Lung (tissue), 12 donors: ENCODE results near the gene DDX1. TPM values are rescaled to one million over a fixed set of nuclear protein-coding genes. Genes with fewer than 3 reads are reported as not detected.
A peak's percentile ranks its signal among the peaks of the same experiment; 100 is the strongest.

Source experiments
- ATAC-seq: fragments of 200-7000 bp; cut with Tn5 transposase; one replicate; pipeline ENCODE4 v1.9.1; 2020; ENCODE audit warnings: moderate number of reproducible peaks; ENCODE audit not compliant: insufficient read depth, low FRiP score
- DNase-seq, 3 donors: peaks; one replicate each; pipeline ENCODE4 v3.0.0-alpha.2; 2013 to 2017
- H3K27ac ChIP-seq, 2 donors: one replicate each; pipeline ENCODE4 v1.5.1; 2013; ENCODE audit warnings: mild to moderate bottlenecking in 2 of 2, moderate library complexity in 2 of 2, control low read depth in 1 of 2, inconsistent platforms in 1 of 2, low read depth in 1 of 2, low read length in 1 of 2
- H3K27me3 ChIP-seq, 3 donors: one replicate each; pipeline ENCODE4 v1.5.1; 2013; ENCODE audit warnings: low read length in 2 of 3; ENCODE audit not compliant: control insufficient read depth in 3 of 3, insufficient read depth in 3 of 3
- H3K36me3 ChIP-seq, 4 donors: one replicate each; pipeline ENCODE4 v1.5.1; 2013; ENCODE audit warnings: low read length in 4 of 4, mild to moderate bottlenecking in 1 of 4, moderate library complexity in 1 of 4; ENCODE audit not compliant: control insufficient read depth in 4 of 4, insufficient read depth in 4 of 4
- H3K4me1 ChIP-seq, 5 donors: one replicate each; pipeline ENCODE4 v1.5.1; 2013; ENCODE audit warnings: low read length in 5 of 5, mild to moderate bottlenecking in 2 of 5, moderate library complexity in 1 of 5; ENCODE audit not compliant: control insufficient read depth in 5 of 5, insufficient read depth in 5 of 5
- H3K4me3 ChIP-seq: one replicate; pipeline ENCODE4 v1.5.1; 2013; ENCODE audit warnings: mild to moderate bottlenecking, control low read depth, moderate library complexity
- H3K9ac ChIP-seq, 2 donors: one replicate each; pipeline ENCODE4 v1.5.1; 2013; ENCODE audit warnings: low read length in 2 of 2, control low read depth in 1 of 2; ENCODE audit not compliant: insufficient read depth in 1 of 2
- H3K9me3 ChIP-seq, 4 donors: one replicate each; pipeline ENCODE4 v1.5.1; 2013; ENCODE audit warnings: low read length in 3 of 4, mild to moderate bottlenecking in 1 of 4, moderate library complexity in 1 of 4; ENCODE audit not compliant: control insufficient read depth in 4 of 4, insufficient read depth in 3 of 4
- CTCF ChIP-seq: IDR thresholded peaks from 2 replicates; pipeline ENCODE4 v1.5.1; 2012; ENCODE audit warnings: mild to moderate bottlenecking; ENCODE audit errors: control extremely low read depth, extremely low read depth
- WGBS, 2 donors: extraction: QIAGEN DNeasy Blood & Tissue Kit; methylation state at CpG; one replicate each; pipeline ENCODE4 v1.1.7; 2013; 5-methylcytosine and 5-hydroxymethylcytosine counted together
- polyA plus RNA-seq, 2 donors: library from polyadenylated mRNA; stranded (reverse); fragments of 200-250 nt; gene quantifications; one replicate each; pipeline ENCODE4 v1.2.1, GENCODE V29; 2013
- total RNA-seq, 2 donors: library from RNA; depleted of rRNA in 1 of 2; stranded (reverse); fragments of >200 nt in 1 of 2; gene quantifications; one replicate each; pipeline ENCODE4 v1.2.1, GENCODE V29; 2014 to 2021
- donor health status: control.
- donor health status: control.
- donor health status: Bipolar disorder and iron deficiency.
- donor health status: healthy.
- donor health status: DM: yes; HTN: yes; CAD: no.

Gene DDX1
- total and polyA plus RNA-seq, 4 donors = 53.7 to 85.2 (median 60.5) TPM

DNA sequence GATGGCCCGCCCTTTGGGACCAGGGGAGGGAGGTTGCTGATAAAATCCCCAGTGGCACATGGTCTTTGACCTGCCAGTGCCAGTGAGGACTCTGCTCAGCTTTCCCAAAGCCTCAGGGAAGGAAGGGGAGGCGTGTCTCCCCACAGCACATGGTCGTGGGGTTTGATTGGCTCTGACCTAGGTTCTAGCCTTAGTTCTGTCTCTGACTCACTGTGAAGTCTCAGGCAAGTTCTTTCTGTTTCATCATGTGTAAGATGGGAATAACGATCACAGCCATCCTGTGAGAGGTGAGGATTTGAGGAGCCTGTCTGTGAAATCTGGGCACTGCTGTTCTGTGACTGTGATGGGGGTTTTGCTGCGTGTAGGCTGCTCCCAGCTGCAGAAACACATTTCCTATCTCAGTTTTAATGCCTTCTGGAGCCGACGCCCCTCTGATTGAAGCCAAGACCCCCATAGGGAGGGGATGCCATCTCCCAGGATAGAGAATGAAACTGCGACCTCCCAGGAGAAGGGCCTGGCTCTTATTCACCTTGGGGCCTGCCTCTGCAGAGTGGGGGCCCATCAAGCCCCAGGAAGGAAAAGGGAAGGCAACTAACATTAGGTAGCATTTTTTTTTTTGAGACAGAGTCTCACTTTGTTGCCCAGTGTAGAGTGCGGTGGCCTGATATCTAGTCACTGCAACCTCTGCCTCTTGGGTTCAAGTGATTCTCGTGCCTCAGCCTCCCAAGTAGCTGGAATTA, 84.0 kb downstream of the DDX1 start:
- DNase-seq (no peak), ATAC-seq (no peak)
- no peak overlapping the region for H3K4me3 ChIP-seq
- no peaks in the 10 kb centered on the region for H3K9me3 ChIP-seq
- no peaks in the 10 kb centered on the region for H3K27me3 ChIP-seq
- no peak overlapping the region for H3K9ac ChIP-seq
- H3K36me3 ChIP-seq = no peaks in the 10 kb centered on the region
- no peak for TF ChIP-seq CTCF
- H3K4me1 ChIP-seq = peaks cover 0 to 18% (median 3%) of the 10 kb centered on the region in 5 donors
- no peak overlapping the region for H3K27ac ChIP-seq
- 77 to 84% methylated on average over 10 of the region's 10 CpGs for WGBS, 2 donors

DNA sequence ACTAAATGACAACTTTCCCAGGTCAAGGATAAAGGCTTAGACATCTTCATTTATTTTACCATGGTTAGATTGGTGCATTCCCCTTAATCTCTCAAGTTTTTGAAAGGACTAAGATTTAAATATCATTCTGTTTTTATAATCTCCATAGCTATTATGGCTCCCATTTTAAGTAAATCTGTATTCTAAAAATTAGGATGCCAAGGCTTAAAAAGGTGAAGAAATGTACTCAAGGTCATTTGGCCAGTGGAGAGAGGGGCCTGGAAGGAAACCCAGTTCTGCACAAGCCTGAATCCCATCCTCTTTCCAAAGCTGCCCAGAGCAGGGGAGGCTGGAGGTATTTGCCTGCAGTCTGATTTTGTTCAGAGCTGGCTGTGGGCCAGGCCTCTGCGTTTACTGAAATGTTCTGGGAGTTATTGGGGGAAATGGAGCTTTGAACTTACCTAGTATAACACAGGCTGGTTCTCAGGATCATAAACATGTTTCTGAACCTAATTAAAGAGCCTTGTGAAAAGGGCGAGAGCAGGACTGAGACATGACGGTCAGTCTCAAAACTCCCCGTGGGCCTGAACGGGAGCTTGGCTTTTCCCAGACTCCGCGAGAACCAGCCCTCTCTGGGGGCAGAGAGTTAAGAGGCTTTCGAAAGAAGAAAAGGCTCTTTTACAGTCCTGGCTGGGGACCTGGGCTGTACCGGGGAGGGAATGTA, 85.6 kb downstream of the DDX1 start:
- WGBS, 2 donors = 65 to 83% methylated on average over 9 of the region's 9 CpGs
- Histone ChIP-seq H3K36me3 (no peaks in the 10 kb centered on the region), H3K9me3 (no peaks in the 10 kb centered on the region), H3K4me1 (peaks cover 0 to 18% (median 3%) of the 10 kb centered on the region in 5 donors), H3K9ac (no peak overlapping the region), H3K4me3 (no peak overlapping the region), H3K27ac (no peak overlapping the region), H3K27me3 (no peaks in the 10 kb centered on the region)
- no peak for TF ChIP-seq CTCF
- no peak for ATAC-seq
- DNase-seq = peak; percentile 64 to 70 (median 67)

DNA sequence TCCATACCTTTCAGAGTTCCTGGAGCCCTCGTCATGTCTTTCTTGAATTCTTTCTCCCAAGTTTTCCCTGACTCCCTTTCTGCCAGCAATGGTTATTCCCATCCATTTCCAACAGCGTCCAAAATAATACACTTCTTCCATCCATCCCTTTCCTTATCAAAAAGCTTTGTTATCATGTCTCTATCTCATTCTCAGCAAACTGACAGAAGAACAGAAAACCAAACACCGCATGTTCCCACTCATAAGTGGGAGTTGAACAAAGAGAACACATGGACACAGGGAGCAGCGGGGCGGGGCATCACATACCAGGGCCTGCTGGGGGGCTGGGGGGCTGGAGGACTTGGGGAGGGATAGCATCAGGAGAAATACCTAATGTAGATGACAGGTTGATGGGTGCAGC, 86.7 kb downstream of the DDX1 start:
- ATAC-seq = no peak
- Histone ChIP-seq H3K36me3 (no peaks in the 10 kb centered on the region), H3K4me1 (peaks cover 0 to 18% (median 3%) of the 10 kb centered on the region in 5 donors), H3K27ac (no peak overlapping the region), H3K9ac (no peak overlapping the region), H3K9me3 (no peaks in the 10 kb centered on the region), H3K27me3 (no peaks in the 10 kb centered on the region), H3K4me3 (no peak overlapping the region)
- WGBS, 2 donors = 90 to 91% methylated on average over 5 of the region's 5 CpGs
- DNase-seq = no peak
- TF ChIP-seq CTCF = no peak
